Testis (tissue), 2 donors: Measurements from ENCODE around the gene MGAT3.

Experiments
- CTCF ChIP-seq, 3 experiments: fragments of 450-650 bp in 2 of 3; fragments of 200-600 bp in 1 of 3; sonication (generic) in 1 of 3; IDR thresholded peaks; one replicate each; pipeline ENCODE4 v1.5.1; 2016 to 2019; ENCODE audit warnings: antibody characterized with exemption in 3 of 3, mild to moderate bottlenecking in 2 of 3, moderate library complexity in 1 of 3
- POLR2A ChIP-seq: fragments of 450-650 bp; IDR thresholded peaks from one replicate; pipeline ENCODE4 v1.6.1; 2017; ENCODE audit warnings: antibody characterized with exemption, mild to moderate bottlenecking, moderate library complexity

- TF ChIP-seq CTCF (IDR thresholded peaks at IDR 0.05), result no peak
- TF ChIP-seq POLR2A, result no peak
Measured at GRCh38 chr22:39491696-39492095, 34.9 kb downstream of the MGAT3 start.
